EL (cell line): ENCODE results near the gene CRMP1.
"Not testable (repeated sequence)": the region's sequence is repeated elsewhere in the genome, so short reads cannot be mapped to it uniquely, and the experiment has no call there.

ENCODE experiments used
- DNase-seq: peaks from one replicate; pipeline ENCODE4 v3.0.0-alpha.2; 2016

CRMP1 gene

DNA sequence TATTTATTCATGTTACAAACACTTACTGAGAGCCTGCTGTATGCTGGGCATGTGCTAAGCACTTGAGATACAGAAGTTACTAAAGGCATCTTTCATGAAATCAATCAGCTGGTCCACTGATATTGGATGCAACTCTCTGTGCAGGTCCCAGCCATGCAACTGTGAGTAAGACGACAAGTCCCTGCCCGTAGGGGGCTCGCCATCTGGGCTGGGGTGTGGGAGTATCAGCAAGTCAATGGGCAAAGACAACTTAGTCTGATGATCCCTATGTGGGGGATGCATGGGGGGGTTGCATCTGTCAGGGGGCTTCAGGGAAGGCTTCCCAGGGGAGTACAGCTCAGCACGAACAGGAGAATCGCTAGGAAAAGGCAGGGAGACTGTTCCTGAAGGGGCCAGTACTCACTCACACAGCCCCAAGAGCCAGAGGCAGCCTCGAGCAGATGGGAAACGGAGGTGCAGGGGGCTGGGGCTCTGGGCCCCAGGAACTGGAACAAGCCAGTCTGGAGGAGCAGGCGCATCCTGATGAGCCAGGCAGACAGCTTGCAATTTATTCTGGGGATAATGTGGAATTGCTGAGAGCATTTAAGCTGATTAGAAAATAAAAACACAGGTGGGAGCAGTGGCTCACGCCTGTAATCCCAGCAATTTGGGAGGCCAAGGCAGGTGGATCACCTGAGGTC is 40.2 kb downstream of the CRMP1 start:
- DNase-seq: no peak

GRCh38 chr4:5851637-5852301 is 41.1 kb downstream of the CRMP1 start:
- no peak for DNase-seq

DNA sequence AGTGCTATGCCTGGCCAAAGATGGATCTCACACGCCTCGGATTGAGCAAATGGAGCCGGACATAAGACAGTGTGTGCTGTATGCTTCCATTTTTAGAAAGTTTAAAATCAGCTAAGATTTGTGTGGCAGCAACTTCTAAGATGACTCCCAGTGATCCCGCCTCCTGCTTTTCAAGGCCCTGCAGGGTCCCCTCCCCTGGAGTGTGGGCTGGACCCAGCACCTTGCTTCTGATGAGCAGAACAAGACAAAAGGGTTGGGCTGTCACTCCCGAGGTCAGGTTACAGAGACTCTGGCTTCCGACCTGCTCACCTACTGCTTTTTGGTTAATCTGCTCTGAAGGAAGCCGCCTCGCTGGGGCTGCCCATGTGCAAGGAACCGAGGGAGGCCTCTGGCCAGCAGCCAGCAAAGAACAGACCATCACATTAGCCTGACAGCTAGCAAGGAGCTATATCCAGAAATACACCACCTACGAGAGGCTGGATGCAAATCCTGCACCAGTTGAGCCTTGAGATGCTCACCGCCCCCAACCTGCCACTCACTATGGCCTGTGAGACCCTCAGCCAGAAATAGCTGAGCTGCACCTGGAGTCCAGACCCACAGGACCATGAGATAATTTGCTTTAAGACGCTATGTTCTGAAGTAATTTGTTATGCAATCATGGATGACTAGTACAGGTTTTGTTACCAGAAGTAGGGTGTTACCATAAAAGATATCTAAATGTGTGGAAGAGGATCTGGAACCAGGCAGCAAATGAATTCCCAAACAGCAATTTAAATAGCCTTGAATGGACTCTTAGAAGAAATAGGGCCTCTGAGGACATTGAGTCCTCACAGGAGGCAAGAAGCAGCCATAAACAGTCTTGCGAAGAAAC is 47.6 kb downstream of the CRMP1 start:
- DNase-seq: no peak

- DNase-seq: no peak
Measured at GRCh38 chr4:5843573-5844530, 49.0 kb downstream of the CRMP1 start.

GRCh38 chr4:5842456-5842855 is 50.4 kb downstream of the CRMP1 start:
- no peak for DNase-seq

DNA sequence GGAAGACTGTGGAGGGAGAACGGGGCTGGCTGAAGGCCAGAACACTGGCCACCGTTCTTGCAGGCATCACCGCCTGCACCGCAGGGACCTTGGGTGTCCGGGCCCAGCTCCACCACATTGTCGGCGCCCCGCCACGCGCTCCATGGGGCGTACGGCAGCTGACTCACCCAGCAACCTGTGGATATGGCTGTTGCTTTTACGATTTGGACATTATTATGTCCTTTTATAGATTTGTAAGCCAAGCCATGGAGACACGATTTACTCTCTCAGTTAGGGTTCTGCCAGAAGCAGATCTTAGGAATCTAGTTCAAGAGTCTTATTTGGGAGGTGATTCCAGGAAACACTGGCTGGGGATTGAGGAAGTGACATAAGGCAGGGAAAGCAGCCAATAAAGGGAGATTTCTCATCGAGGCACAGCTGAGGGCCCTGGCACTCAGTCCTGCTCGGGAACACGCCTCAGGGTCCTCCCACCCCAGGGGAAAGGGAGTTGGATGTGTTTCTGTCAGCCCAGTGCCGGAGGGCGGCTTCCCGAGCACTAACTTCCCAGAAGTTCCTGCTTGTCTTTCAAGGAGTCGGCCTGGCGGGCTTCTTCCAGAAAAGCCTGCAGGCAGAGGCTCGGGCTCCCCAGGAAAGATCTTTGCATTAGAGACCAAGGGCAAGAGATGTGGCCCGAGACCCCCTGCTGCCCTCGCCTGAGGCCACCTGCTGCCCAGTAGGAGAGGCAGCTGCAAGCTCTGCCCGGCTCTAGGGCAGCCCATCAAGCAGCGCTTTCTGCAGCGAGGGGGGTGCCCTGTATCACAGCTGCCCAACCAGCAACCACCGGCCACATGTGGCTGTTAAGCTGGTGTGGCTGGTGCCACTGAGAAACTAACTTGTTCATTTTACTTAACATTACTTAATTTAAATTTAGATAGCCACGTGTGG is 52.9 kb downstream of the CRMP1 start:
- no peak for DNase-seq

GRCh38 chr4:5839332-5839731 is 53.6 kb downstream of the CRMP1 start:
- no peak for DNase-seq

GRCh38 chr4:5837483-5837882 is 55.4 kb downstream of the CRMP1 start:
- DNase-seq: not testable (repeated sequence)

- no peak for DNase-seq
Measured at GRCh38 chr4:5836943-5837342, 55.9 kb downstream of the CRMP1 start.

- no peak for DNase-seq
Measured at GRCh38 chr4:5828005-5828391, 64.9 kb downstream of the CRMP1 start.

DNA sequence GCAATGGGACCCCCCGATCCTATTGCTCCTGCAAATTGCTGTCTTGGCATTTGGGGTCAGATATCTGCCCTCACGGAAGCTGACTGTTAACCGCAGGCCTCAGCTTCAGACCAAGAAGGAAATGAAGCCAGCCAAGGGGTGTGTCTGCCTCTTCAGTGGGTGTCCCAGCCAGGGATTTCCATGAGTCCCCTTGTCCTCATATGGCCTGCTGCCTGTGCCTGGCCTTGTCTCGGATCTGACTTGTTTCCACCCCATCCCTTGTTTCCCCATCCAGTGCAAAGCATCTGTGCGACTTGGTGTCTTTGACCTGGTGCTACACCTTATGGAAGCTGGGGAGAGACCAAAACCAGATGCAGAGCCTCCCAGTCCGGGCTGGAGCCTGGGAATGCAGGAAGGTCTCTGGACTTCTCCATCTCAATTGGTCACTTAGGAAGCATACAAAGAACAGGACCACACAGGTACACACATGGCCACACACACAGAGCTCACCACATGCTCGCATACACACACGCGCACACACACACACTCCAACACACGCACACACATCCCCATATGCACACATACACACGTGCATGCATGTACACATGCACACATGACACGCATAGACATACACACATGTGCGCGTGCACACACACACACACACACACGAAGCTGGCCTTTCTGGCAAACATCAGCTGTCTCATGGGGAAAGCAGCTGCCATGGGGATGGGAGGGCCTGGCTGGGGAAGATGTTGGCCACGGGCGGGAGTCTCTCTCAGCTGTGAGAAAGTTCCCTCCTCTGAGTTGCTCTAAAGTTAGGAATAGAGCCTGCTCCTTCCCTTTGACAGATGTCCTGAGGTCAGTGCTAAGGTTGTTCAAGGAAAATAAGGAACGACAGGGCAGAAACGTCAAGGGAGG is 65.5 kb downstream of the CRMP1 start:
- DNase-seq: peak; percentile 29

- DNase-seq: no peak
Measured at GRCh38 chr4:5826437-5827107, 66.3 kb downstream of the CRMP1 start.

DNA sequence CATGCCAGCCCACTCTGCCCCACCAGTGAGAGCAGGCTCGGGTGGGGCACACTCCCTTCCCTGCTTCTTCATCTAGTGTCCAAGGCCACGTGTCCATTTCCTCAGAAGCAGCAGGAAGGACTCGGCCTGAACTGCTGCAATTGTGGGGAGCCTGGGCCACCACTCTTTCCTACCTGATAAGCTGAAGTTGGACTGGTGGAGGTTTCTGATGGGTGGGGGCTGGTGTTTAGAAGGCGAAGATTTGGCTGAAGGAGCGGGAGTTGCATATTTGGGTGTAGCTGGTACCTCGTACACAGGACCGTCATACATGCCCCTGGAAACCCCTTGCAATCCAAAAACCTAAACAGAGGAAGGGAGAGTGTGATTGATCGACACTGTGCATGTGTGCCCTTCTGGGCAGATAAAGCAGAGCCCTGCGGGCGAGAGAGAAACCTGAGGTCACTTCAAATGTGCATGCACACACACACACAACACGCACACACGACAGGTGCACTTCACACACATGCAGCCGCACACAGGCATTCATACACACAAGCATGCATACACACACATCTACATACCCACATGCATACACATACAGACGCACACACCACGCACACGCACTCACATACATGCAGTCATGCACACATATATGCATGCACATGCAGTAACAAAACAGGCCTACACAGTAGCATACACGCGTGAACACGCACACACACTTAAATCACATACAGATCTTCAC is 67.4 kb downstream of the CRMP1 start:
- DNase-seq: no peak

- DNase-seq: peak; percentile 34
Measured at GRCh38 chr4:5824635-5825034, 68.3 kb downstream of the CRMP1 start.

DNA sequence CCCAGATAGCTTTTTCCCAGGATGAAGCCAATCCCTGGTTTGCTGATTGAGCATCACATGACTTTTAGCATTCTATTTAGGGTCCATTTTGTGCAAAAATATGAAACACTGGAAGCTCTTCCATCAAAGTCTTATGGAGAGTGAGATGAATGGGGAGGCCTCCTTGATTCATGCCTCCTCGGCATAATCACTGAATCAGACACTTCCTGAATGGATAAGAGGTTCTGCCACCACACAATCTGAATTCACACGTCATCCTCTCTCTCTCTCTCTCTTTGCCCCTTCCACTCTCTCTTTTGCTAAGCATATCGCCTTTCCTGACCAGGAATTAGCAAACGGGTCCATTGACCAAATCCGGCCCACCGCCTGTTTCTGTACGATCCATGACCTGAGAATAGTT is 68.7 kb downstream of the CRMP1 start:
- no peak for DNase-seq

GRCh38 chr4:5823542-5824211 is 69.2 kb downstream of the CRMP1 start:
- no peak for DNase-seq

GRCh38 chr4:5822619-5823018 is 70.3 kb downstream of the CRMP1 start:
- DNase-seq: no peak

DNA sequence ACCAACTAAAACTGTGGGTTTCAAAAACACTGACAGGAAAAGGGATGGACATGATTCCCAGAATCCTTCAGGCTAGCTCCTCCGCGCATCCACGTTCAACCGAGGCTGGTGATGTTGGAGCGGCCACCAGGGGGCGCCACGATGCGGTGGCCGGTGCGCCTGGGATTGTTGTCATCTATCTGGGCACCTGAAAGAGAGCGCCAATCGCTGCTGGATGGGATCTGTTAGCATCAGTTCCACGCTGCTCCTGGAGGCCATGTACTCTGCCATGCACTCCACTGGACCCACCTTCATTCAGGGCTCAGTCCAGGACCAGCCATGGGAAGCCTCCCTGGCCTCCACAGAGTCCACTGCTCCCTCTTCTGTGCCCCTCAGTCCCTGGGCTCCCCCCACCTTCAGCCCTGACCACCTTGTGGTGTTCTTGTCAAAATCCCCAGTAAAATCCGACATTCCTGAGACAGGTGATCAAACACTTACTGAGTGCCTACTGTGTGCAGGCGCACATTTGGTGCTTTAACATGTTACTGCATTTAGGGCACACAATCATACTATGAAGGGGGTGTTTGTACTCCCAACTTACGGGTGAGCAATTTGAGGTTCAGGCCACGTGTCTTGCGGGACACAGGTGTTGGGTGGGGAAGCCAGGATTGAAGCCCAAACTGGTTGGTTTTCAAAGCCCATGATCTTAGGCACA is 71.1 kb downstream of the CRMP1 start:
- DNase-seq: no peak
